Large intestine (tissue), 3 donors: ENCODE results near the gene NPBWR2. TPM values are rescaled to one million over a fixed set of nuclear protein-coding genes. Genes with fewer than 3 reads are reported as not detected.
"Not testable (repeated sequence)": the region's sequence is repeated elsewhere in the genome, so short reads cannot be mapped to it uniquely, and the experiment has no call there.

Experiments used
- DNase-seq, 2 donors: peaks; one replicate each; pipeline versions ENCODE4 v3.0.0 to v3.0.0-alpha.2; 2013
- H3K27ac ChIP-seq: one replicate; pipeline ENCODE4 v1.5.1; 2013; ENCODE audit warnings: low read length
- H3K27me3 ChIP-seq: 2 replicates; pipeline ENCODE4 v1.6.1; 2013; ENCODE audit warnings: low read length; ENCODE audit not compliant: control insufficient read depth, insufficient read depth
- H3K36me3 ChIP-seq: 2 replicates; pipeline ENCODE4 v1.6.1; 2013; ENCODE audit warnings: low read length; ENCODE audit not compliant: control insufficient read depth, insufficient read depth
- H3K4me1 ChIP-seq: one replicate; pipeline ENCODE4 v1.6.1; 2013; ENCODE audit warnings: low read length; ENCODE audit not compliant: control insufficient read depth, insufficient read depth
- H3K4me3 ChIP-seq: one replicate; pipeline ENCODE4 v1.5.1; 2013; ENCODE audit warnings: low read length
- H3K9me3 ChIP-seq: one replicate; pipeline ENCODE4 v1.6.1; 2013; ENCODE audit warnings: mild to moderate bottlenecking, low read depth, low read length, moderate library complexity; ENCODE audit not compliant: control insufficient read depth
- WGBS: methylation state at CpG from one replicate; pipeline ENCODE4 v1.1.5; 2013; ENCODE audit warnings: low lambda C conversion rate; ENCODE audit not compliant: insufficient coverage; 5-methylcytosine and 5-hydroxymethylcytosine counted together
- polyA plus RNA-seq: library from polyadenylated mRNA; unstranded; fragments of 120-200 nt; gene quantifications from one replicate; pipeline ENCODE4 v1.2.1, GENCODE V29; 2013

The NPBWR2 gene
- polyA plus RNA-seq, 1 donor: not detected

GRCh38 chr20:64130876-64131275 is 23.5 kb upstream of the NPBWR2 start:
- H3K36me3 ChIP-seq: no peaks in the 10 kb centered on the region
- no CpG with 5 or more reads among the region's 10 CpGs for WGBS
- DNase-seq: no peak
- no peak overlapping the region for H3K4me3 ChIP-seq
- no peak overlapping the region for H3K27ac ChIP-seq
- H3K27me3 ChIP-seq: peaks cover 9% of the 10 kb centered on the region
- no peaks in the 10 kb centered on the region for H3K9me3 ChIP-seq
- no peaks in the 10 kb centered on the region for H3K4me1 ChIP-seq

GRCh38 chr20:64130271-64130670 is 22.9 kb upstream of the NPBWR2 start:
- no peak overlapping the region for H3K4me3 ChIP-seq
- WGBS: no CpG with 5 or more reads among the region's 5 CpGs
- H3K4me1 ChIP-seq: no peaks in the 10 kb centered on the region
- no peaks in the 10 kb centered on the region for H3K9me3 ChIP-seq
- no peak overlapping the region for H3K27ac ChIP-seq
- DNase-seq: no peak
- no peaks in the 10 kb centered on the region for H3K36me3 ChIP-seq
- H3K27me3 ChIP-seq: peaks cover 9% of the 10 kb centered on the region

DNA sequence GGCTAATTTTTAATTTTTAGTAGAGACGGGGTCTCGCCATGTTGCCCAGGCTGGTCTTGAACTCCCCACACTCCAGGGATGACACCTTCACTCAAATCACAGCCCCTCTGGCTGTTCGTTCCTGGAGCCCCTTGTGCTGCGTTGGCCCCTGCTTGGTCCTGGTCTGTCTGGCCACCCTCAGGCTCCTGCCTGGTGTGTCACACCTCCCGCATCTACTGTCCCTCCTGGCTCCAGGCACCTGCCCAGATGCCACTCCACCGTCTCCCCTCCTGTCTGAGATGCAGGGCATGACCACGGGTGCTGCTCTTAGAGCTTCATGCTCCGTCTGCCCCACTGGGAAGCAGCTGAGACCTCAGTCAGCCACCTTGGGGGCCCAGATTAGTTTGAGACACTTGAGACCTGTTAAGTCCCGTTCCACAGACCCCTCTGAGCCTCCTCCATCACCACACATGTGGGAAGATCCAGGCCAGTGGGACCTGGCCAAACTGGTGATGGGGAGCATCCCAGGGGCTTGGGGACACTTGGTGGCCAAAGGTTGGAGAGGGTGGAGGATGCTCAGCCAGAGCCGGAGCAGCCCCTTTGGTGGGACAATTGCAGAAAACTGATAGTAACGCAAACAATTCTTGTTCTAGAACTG is 21.9 kb upstream of the NPBWR2 start:
- Histone ChIP-seq H3K4me3 (no peak overlapping the region), H3K4me1 (no peaks in the 10 kb centered on the region), H3K9me3 (no peaks in the 10 kb centered on the region), H3K36me3 (no peaks in the 10 kb centered on the region), H3K27ac (no peak overlapping the region), H3K27me3 (peaks cover 9% of the 10 kb centered on the region)
- 100% methylated on average over 1 of the region's 11 CpGs for WGBS
- no peak for DNase-seq

- H3K36me3 ChIP-seq, DNase-seq, H3K4me1 ChIP-seq, H3K4me3 ChIP-seq, H3K9me3 ChIP-seq, H3K27ac ChIP-seq: not testable (repeated sequence)
- 90% methylated on average over 2 of the region's 11 CpGs for WGBS
- H3K27me3 ChIP-seq: peaks cover 14% of the 10 kb centered on the region
These were observed 16.2 kb upstream of the NPBWR2 start for GRCh38 chr20:64123517-64123916.

DNA sequence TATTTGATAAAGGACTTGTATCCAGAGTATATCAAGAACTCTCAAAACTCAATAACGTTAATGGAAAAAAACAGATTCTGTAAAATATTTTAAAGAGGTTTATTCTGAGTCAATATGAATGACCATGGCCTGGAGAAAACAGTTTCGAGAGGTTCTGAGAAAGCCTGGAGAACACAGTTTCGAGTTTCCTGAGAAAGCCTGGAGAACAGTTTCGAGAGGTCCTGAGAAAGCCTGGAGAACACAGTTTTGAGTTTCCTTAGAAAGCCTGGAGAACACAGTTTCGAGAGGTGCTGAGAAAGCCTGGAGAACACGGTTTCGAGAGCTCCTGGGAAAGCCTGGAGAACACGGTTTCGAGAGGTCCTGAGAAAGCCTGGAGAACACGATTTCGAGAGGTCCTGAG is 15.6 kb upstream of the NPBWR2 start:
- WGBS: 77% methylated on average over 5 of the region's 11 CpGs
- DNase-seq, H3K27ac ChIP-seq: not testable (repeated sequence)

DNA sequence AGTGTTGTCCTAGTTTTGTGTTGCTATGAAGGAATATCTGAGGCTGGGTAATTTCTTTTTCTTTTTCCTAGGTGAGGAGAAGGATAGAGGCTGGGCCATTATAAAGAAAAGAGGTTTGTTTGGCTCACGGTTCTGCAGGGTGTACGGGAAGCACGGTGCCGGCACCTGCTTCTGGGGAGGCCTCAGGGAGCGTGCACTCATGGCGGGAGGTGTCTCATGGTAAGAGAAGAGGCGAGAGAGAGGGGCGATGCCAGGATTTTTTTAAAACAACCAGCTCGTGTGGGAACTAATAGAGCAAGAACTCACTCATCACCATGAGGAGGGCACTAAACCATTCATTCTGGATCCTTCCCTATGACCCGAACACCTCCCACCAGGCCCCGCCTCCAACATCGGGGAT is 14.2 kb upstream of the NPBWR2 start:
- no CpG with 5 or more reads among the region's 12 CpGs for WGBS
- no peaks in the 10 kb centered on the region for H3K4me1 ChIP-seq
- H3K9me3 ChIP-seq: no peaks in the 10 kb centered on the region
- peaks cover 14% of the 10 kb centered on the region for H3K27me3 ChIP-seq
- no peak overlapping the region for H3K4me3 ChIP-seq
- no peak for DNase-seq
- no peaks in the 10 kb centered on the region for H3K36me3 ChIP-seq
- H3K27ac ChIP-seq: no peak overlapping the region

More for the DNA sequence above, 15.6 kb upstream of the NPBWR2 start:
- not testable (repeated sequence) for H3K36me3 ChIP-seq, H3K9me3 ChIP-seq, H3K4me1 ChIP-seq, H3K4me3 ChIP-seq
- peaks cover 14% of the 10 kb centered on the region for H3K27me3 ChIP-seq

- H3K27ac ChIP-seq: no peak overlapping the region
- no peak for DNase-seq
These were observed 12.4 kb upstream of the NPBWR2 start for GRCh38 chr20:64119681-64120341.

DNA sequence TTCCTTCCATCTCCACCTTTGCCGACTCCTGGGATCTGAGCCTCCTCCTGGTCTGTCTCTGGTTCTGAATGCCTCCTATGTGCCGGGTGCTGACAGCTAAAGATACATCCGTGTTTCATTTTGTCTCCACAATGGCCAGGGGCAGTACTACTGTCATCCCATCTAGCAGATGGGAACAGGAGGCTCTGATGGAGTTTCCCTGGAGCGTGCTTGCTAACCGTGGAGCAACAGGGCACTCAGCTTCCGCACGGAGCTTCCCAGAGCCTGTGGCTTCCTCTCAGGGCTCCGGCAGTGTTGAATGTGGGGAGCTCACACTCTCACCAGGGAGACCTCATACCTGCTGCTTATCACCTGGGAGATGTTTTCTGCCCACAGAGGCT is 11.9 kb upstream of the NPBWR2 start:
- Histone ChIP-seq H3K9me3 (no peaks in the 10 kb centered on the region), H3K27ac (no peak overlapping the region), H3K4me3 (no peak overlapping the region), H3K4me1 (no peaks in the 10 kb centered on the region), H3K36me3 (no peaks in the 10 kb centered on the region), H3K27me3 (peaks cover 14% of the 10 kb centered on the region)
- no CpG with 5 or more reads among the region's 8 CpGs for WGBS
- no peak for DNase-seq

More at GRCh38 chr20:64119681-64120341, 12.4 kb upstream of the NPBWR2 start:
- whole genome bisulfite sequencing: no CpG with 5 or more reads among the region's 14 CpGs
- no peak overlapping the region for H3K4me3 ChIP-seq
- H3K9me3 ChIP-seq: no peaks in the 10 kb centered on the region
- H3K4me1 ChIP-seq: no peaks in the 10 kb centered on the region
- H3K36me3 ChIP-seq: no peaks in the 10 kb centered on the region
- H3K27me3 ChIP-seq: peaks cover 14% of the 10 kb centered on the region

DNA sequence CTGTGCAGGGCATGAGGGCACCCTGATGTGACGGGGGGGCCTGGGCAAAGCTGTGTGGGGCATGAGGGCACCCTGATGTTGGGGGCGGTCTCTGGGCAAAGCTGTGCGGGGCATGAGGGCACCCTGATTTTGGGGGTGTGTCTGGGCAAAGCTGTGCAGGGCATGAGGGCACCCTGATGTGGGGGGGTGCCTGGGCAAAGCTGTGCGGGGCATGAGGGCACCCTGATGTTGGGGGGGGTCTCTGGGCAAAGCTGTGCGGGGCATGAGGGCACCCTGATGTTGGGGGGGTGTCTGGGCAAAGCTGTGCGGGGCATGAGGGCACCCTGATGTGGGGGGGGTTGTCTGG is 10.0 kb upstream of the NPBWR2 start:
- not testable (repeated sequence) for H3K4me3 ChIP-seq, H3K36me3 ChIP-seq, H3K4me1 ChIP-seq, DNase-seq, H3K27ac ChIP-seq, H3K9me3 ChIP-seq
- WGBS: no CpG with 5 or more reads among the region's 6 CpGs
- H3K27me3 ChIP-seq: peaks cover 12% of the 10 kb centered on the region

DNA sequence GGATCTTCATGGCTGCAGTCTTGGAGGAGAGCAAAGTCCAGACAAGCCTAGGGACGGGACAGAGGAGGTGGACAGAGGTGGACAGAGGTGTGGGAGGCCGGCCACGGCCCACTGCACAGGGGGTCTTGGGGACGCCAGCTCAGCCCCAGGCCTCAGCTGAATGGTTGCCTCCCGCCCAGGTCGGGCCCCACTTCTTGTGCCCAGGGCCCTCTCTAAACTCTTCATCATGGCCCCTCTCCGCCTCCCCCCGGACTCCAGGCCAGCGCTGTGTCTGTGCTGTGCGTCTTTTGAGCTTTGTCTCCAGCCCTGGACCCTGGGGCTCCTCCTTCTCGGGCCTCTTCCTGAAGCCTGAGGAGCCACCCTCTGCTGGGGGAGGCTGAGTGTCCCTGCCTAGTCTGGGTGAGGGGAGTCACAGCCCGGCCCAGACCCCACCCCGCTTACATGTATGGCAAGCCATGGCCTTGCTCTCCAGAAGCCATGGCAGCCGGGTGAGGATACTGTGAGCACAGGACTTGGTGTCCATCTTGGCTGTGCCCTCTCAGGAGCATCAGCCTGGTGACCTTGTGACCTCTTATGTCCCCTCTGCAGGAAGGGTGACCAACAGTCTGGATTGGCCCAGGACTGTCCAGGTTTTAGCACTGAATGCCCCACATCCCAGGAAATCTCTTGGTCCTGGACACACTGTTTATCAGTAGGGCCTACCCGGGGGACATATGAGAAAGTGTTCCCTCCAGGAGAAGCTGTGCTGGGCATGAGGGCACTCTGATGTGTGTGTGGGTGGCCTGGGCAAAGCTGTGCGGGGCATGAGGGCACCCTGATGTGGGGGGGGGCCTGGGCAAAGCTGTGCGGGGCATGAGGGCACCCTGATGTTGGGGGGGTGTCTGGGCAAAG is 9.4 kb upstream of the NPBWR2 start:
- DNase-seq: no peak
- Histone ChIP-seq H3K9me3 (no peaks in the 10 kb centered on the region), H3K4me3 (no peak overlapping the region), H3K27me3 (peaks cover 9% of the 10 kb centered on the region), H3K4me1 (no peaks in the 10 kb centered on the region), H3K27ac (no peak overlapping the region), H3K36me3 (no peaks in the 10 kb centered on the region)
- no CpG with 5 or more reads among the region's 17 CpGs for WGBS
